Measurements from ENCODE around the gene GASK1A.
A peak's percentile ranks its signal among the peaks of the same experiment; 100 is the strongest.

Gene GASK1A

GRCh38 chr3:43073836-43074220 is 94.7 kb downstream of the GASK1A start:
- H3K4me3 ChIP-seq (ENCODE audit: low read depth in 1 of 2, low read length in 2 of 2) = no peak overlapping the region
- no peak overlapping the region for H2AFZ ChIP-seq (ENCODE audit: low read depth, low read length)
- no peaks in the 10 kb centered on the region for H3K9me3 ChIP-seq (ENCODE audit: insufficient read depth, low read length, severe bottlenecking)
- no peaks in the 10 kb centered on the region for H3K4me1 ChIP-seq (ENCODE audit: insufficient read depth, low read length)
- ATAC-seq (ENCODE audit: insufficient read depth, low read depth) (peak; percentile 27; the same call in 1 of the 3 replicates), DNase-seq (no peak)
- H3K4me2 ChIP-seq (ENCODE audit: insufficient read depth, low read length) = no peak overlapping the region
- no peak overlapping the region for H3K27ac ChIP-seq (ENCODE audit: low read length)
- TF ChIP-seq, protein P1, sequence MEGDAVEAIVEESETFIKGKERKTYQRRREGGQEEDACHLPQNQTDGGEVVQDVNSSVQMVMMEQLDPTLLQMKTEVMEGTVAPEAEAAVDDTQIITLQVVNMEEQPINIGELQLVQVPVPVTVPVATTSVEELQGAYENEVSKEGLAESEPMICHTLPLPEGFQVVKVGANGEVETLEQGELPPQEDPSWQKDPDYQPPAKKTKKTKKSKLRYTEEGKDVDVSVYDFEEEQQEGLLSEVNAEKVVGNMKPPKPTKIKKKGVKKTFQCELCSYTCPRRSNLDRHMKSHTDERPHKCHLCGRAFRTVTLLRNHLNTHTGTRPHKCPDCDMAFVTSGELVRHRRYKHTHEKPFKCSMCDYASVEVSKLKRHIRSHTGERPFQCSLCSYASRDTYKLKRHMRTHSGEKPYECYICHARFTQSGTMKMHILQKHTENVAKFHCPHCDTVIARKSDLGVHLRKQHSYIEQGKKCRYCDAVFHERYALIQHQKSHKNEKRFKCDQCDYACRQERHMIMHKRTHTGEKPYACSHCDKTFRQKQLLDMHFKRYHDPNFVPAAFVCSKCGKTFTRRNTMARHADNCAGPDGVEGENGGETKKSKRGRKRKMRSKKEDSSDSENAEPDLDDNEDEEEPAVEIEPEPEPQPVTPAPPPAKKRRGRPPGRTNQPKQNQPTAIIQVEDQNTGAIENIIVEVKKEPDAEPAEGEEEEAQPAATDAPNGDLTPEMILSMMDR (IDR thresholded peaks at IDR 0.05; ENCODE audit: borderline replicate concordance, extremely low read depth, low read length, poor library complexity, severe bottlenecking) = no peak
- TF ChIP-seq EZH2 (IDR thresholded peaks at IDR 0.05; ENCODE audit: borderline replicate concordance, low read depth, low read length, severe bottlenecking) = no peak
- no peaks in the 10 kb centered on the region for H3K79me2 ChIP-seq (ENCODE audit: insufficient read depth, low read length)
- peaks cover 2% of the 10 kb centered on the region; the same call in 1 of the 2 replicates for H3K36me3 ChIP-seq (ENCODE audit: insufficient read depth, low read length)
- H4K20me1 ChIP-seq (ENCODE audit: insufficient read depth, low read length) = peaks cover 7% of the 10 kb centered on the region; the same call in 1 of the 2 replicates
- H3K9ac ChIP-seq (ENCODE audit: low read depth, low read length) = no peak overlapping the region
- no peaks in the 10 kb centered on the region for H3K27me3 ChIP-seq (ENCODE audit: insufficient read depth, low read length, poor library complexity)

DNA sequence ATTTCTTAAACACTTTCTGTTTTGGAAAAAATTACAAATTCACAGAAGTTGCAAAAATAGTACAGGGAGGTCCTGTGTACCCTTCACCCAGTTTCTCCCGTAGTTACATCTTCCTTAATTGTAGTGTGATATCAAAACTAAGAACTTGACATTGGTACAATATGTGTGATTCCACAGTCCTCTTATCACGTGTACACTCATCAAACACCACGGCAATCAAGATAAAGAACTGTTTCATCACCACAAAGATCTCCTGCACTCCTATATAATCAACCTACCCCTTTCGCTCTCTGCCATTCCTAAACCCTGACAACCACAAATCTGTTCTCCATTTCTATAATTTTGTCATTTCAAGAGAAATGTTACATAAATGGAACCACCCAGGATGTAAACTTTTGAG is 95.4 kb downstream of the GASK1A start:
- H3K36me3 ChIP-seq (ENCODE audit: insufficient read depth, low read length) = peaks cover 7% of the 10 kb centered on the region
- peaks cover 7% of the 10 kb centered on the region; the same call in 1 of the 2 replicates for H4K20me1 ChIP-seq (ENCODE audit: insufficient read depth, low read length)
- no peak for TF ChIP-seq EZH2 (IDR thresholded peaks at IDR 0.05; ENCODE audit: borderline replicate concordance, low read depth, low read length, severe bottlenecking)
- TF ChIP-seq, protein P1 (IDR thresholded peaks at IDR 0.05; ENCODE audit: borderline replicate concordance, extremely low read depth, low read length, poor library complexity, severe bottlenecking) = no peak
- no peak for ATAC-seq (ENCODE audit: insufficient read depth, low read depth)
- H3K9me3 ChIP-seq (ENCODE audit: insufficient read depth, low read length, severe bottlenecking) = no peaks in the 10 kb centered on the region
- no peaks in the 10 kb centered on the region for H3K79me2 ChIP-seq (ENCODE audit: insufficient read depth, low read length)
- H3K4me1 ChIP-seq (ENCODE audit: insufficient read depth, low read length) = no peaks in the 10 kb centered on the region
- no peak overlapping the region for H3K4me2 ChIP-seq (ENCODE audit: insufficient read depth, low read length)
- H3K27me3 ChIP-seq (ENCODE audit: insufficient read depth, low read length, poor library complexity) = no peaks in the 10 kb centered on the region
- no peak overlapping the region for H3K4me3 ChIP-seq (ENCODE audit: low read depth in 1 of 2, low read length in 2 of 2)
- H3K27ac ChIP-seq (ENCODE audit: low read length) = no peak overlapping the region
- no peak overlapping the region for H2AFZ ChIP-seq (ENCODE audit: low read depth, low read length)
- no peak overlapping the region for H3K9ac ChIP-seq (ENCODE audit: low read depth, low read length)
- DNase-seq = no peak

DNA sequence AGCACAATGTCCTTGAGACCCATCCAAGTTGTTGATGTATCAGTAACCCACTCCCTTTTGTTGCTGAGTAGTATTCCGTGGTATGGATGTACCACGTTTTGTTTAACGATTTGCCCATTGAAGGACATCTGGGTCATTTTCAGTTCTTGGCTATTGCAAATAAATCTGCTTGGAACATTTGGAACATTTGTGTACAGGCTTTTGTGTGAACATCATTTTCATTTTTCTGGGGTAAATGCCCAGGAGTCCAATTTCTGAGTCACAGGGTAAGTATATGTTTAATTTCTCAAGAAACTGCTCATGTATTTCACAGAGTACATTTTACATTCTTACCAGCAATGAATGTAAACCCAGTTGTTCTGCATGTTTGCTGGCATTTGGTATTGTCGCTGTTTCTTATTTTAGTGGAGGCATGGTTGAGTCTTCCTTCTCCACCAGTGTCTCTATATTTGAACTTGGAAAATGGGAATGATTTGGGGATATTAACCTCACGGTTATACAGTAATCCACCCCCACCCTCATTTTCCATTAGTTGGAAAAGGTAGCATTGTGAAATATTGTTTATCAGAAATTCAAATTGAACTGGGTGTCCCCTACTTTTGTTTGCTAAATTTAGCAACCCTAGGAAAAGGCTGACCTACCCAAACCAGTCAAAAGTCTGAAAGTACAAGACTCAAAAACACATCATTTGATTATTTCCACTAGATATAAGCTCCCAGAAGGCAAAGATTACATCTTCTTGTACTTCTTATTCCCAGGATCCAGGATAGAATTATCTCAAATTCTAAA is 96.0 kb downstream of the GASK1A start:
- Histone ChIP-seq H3K27me3 (ENCODE audit: insufficient read depth, low read length, poor library complexity) (no peaks in the 10 kb centered on the region), H3K4me1 (ENCODE audit: insufficient read depth, low read length) (no peaks in the 10 kb centered on the region), H3K9ac (ENCODE audit: low read depth, low read length) (no peak overlapping the region), H2AFZ (ENCODE audit: low read depth, low read length) (no peak overlapping the region), H3K4me2 (ENCODE audit: insufficient read depth, low read length) (no peak overlapping the region), H3K27ac (ENCODE audit: low read length) (no peak overlapping the region), H3K4me3 (ENCODE audit: low read depth in 1 of 2, low read length in 2 of 2) (no peak overlapping the region), H3K9me3 (ENCODE audit: insufficient read depth, low read length, severe bottlenecking) (no peaks in the 10 kb centered on the region), H3K36me3 (ENCODE audit: insufficient read depth, low read length) (peaks cover 13% of the 10 kb centered on the region), H3K79me2 (ENCODE audit: insufficient read depth, low read length) (no peaks in the 10 kb centered on the region), H4K20me1 (ENCODE audit: insufficient read depth, low read length) (peaks cover 7% of the 10 kb centered on the region; the same call in 1 of the 2 replicates)
- no peak for DNase-seq
- TF ChIP-seq EZH2 (IDR thresholded peaks at IDR 0.05; ENCODE audit: borderline replicate concordance, low read depth, low read length, severe bottlenecking) = no peak
- TF ChIP-seq, protein P1 (IDR thresholded peaks at IDR 0.05; ENCODE audit: borderline replicate concordance, extremely low read depth, low read length, poor library complexity, severe bottlenecking) = no peak
- ATAC-seq (ENCODE audit: insufficient read depth, low read depth) = no peak
